ENCODE data around the gene GABRP.
A peak's percentile ranks its signal among the peaks of the same experiment; 100 is the strongest.

GABRP gene

GRCh38 chr5:170863646-170864045 lies 80.1 kb downstream of the GABRP start:
- TF ChIP-seq CTCF (IDR thresholded peaks at IDR 0.05; ENCODE audit: low read length, missing control alignments) = no peak
- no peak overlapping the region for H3K4me3 ChIP-seq (replicated peaks; ENCODE audit: low read depth, low read length)
- peak; percentile 63 for DNase-seq (ENCODE audit: low read depth)

All from fibroblast of pulmonary artery (primary cell).